Lower leg skin (tissue), 3 donors: ENCODE measurements around the gene MAST3.

Experiments used
- POLR2A ChIP-seq, 2 donors: fragments of 450-650 bp; IDR thresholded peaks; one replicate each; pipeline ENCODE4 v1.6.1; 2016 to 2017; ENCODE audit warnings: antibody characterized with exemption in 2 of 2, mild to moderate bottlenecking in 1 of 2, moderate library complexity in 1 of 2
- TF ChIP-seq, protein P1 (sequence below), 3 donors: fragments of 450-650 bp; IDR thresholded peaks; one replicate each; pipeline ENCODE4 v1.5.1; 2016; ENCODE audit warnings: antibody characterized with exemption in 3 of 3, mild to moderate bottlenecking in 3 of 3, moderate library complexity in 2 of 3

DNA sequence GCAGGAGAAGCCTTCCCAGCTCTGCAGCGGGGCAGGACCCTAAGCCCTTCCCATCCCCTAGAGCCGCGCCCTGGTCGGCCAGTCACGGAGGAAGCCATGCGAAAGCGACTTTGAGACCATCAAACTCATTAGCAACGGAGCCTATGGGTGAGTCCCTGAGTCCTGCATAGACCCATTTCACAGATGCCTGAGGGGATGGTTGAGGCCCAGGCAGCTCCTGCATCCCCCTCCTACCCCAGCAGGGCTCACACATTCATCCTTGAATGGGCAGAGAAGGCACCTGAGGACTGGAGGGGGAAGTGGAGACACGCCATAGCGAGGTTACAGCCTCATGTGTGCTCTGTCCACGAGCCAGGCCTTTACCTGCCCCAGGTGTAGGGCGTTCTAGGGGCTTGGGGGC lies 31.2 kb downstream of the MAST3 start:
- TF ChIP-seq, protein P1, sequence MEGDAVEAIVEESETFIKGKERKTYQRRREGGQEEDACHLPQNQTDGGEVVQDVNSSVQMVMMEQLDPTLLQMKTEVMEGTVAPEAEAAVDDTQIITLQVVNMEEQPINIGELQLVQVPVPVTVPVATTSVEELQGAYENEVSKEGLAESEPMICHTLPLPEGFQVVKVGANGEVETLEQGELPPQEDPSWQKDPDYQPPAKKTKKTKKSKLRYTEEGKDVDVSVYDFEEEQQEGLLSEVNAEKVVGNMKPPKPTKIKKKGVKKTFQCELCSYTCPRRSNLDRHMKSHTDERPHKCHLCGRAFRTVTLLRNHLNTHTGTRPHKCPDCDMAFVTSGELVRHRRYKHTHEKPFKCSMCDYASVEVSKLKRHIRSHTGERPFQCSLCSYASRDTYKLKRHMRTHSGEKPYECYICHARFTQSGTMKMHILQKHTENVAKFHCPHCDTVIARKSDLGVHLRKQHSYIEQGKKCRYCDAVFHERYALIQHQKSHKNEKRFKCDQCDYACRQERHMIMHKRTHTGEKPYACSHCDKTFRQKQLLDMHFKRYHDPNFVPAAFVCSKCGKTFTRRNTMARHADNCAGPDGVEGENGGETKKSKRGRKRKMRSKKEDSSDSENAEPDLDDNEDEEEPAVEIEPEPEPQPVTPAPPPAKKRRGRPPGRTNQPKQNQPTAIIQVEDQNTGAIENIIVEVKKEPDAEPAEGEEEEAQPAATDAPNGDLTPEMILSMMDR (IDR thresholded peaks at IDR 0.05): no peak
- no peak for TF ChIP-seq POLR2A (IDR thresholded peaks at IDR 0.05)
